ENCODE data around the gene NECTIN4. TPM values are rescaled to one million over a fixed set of nuclear protein-coding genes. Genes with fewer than 3 reads are reported as not detected.
A peak's percentile ranks its signal among the peaks of the same experiment; 100 is the strongest.

NECTIN4 gene
- total RNA-seq, 4 donors from 2014 or later = 0.27 to 1.9 TPM; not detected in 2

DNA sequence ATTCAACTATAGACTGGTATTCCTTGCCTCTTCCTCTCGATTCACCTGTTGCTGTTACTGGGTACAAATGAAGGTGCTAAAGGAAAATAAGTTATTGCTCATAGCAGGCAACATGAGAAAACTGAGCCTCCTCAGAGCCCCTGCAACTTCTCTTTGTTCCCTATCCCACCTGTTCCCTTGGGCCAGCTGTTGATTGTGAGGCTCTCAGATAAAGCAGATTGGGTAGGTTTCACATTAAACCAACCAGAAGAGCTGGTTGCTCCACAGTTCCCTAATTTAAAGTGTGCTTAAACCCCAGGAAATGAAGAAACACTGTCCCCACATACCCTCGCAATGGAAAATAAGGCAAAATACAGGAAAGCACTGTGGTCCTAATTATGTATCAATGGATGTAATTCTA is 38.3 kb upstream of the NECTIN4 start:
- no peaks in the 10 kb centered on the region for H3K27me3 ChIP-seq
- no peak overlapping the region for H3K27ac ChIP-seq
- peaks cover 0 to 60% (median 16%) of the 10 kb centered on the region in 3 donors for H3K4me1 ChIP-seq
- TF ChIP-seq POLR2A (IDR thresholded peaks at IDR 0.05) (no peak), POLR2AphosphoS5 (IDR thresholded peaks at IDR 0.05) (no peak), EP300 (IDR thresholded peaks at IDR 0.05) (no peak)
- TF ChIP-seq, protein P1, sequence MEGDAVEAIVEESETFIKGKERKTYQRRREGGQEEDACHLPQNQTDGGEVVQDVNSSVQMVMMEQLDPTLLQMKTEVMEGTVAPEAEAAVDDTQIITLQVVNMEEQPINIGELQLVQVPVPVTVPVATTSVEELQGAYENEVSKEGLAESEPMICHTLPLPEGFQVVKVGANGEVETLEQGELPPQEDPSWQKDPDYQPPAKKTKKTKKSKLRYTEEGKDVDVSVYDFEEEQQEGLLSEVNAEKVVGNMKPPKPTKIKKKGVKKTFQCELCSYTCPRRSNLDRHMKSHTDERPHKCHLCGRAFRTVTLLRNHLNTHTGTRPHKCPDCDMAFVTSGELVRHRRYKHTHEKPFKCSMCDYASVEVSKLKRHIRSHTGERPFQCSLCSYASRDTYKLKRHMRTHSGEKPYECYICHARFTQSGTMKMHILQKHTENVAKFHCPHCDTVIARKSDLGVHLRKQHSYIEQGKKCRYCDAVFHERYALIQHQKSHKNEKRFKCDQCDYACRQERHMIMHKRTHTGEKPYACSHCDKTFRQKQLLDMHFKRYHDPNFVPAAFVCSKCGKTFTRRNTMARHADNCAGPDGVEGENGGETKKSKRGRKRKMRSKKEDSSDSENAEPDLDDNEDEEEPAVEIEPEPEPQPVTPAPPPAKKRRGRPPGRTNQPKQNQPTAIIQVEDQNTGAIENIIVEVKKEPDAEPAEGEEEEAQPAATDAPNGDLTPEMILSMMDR (IDR thresholded peaks at IDR 0.05) = no peak
- no peaks in the 10 kb centered on the region for H3K9me3 ChIP-seq
- no peak for ATAC-seq
- peaks cover 0 to 67% of the 10 kb centered on the region in 2 donors for H3K36me3 ChIP-seq
- no peak overlapping the region for H3K4me3 ChIP-seq
- 94 to 100% methylated on average over 2 of the region's 2 CpGs for WGBS, 2 donors (ENCODE audit: low coverage in 1 of 2)

DNA sequence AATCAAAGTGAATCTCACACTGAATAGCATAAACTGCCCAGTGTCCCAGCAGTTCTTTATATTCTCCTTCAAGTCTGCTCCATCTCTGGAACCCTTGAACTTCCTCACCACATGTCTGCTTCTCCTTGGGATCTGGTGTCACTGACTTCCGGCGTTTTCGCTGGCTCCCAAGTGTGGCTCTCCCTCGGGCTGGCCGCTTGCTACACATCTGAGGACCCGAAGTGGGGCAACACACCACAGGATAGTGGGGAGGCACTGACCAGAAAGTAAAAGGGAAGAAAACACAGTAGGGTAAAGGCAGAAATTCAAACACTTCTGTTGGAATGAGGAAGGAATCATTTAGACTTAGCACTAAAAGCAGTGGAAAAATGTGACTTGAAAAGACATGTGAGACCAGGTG is 33.6 kb upstream of the NECTIN4 start:
- no peak for TF ChIP-seq POLR2A (IDR thresholded peaks at IDR 0.05)
- Histone ChIP-seq H3K4me1 (peaks cover 11 to 54% (median 18%) of the 10 kb centered on the region in 3 donors), H3K4me3 (no peak overlapping the region), H3K27me3 (no peaks in the 10 kb centered on the region), H3K36me3 (peaks cover 0 to 78% of the 10 kb centered on the region in 2 donors), H3K9me3 (no peaks in the 10 kb centered on the region), H3K27ac (no peak overlapping the region)
- no CpG with 5 or more reads among the region's 6 CpGs for WGBS, 2 donors (ENCODE audit: low coverage in 1 of 2)
- ATAC-seq = no peak

DNA sequence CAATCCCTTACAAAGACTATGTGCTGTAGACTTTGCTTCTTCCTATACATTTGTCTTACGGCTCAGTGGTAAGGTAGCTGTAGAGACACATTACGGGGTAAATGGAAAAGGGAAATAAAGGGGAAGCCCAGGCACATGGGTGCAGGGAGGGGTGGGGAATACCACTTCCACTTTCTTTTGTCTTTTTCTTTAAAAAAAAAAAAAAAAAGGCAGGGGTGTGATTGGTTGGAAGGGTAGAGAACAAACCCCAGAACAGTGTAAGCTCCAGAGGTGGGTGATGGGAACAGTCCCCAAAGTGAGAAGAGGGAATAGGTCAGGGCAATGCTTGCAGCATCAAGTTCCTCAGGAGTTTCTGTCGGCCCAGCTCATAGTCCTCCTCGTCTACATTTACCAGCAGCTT is 32.5 kb upstream of the NECTIN4 start:
- ATAC-seq = no peak
- WGBS, 2 donors (ENCODE audit: low coverage in 1 of 2) = 63 to 80% methylated on average over 2 to 4 of the region's 4 CpGs
- peaks cover 0 to 71% of the 10 kb centered on the region in 2 donors for H3K36me3 ChIP-seq
- no peak overlapping the region for H3K4me3 ChIP-seq
- H3K4me1 ChIP-seq = peaks cover 11 to 48% (median 16%) of the 10 kb centered on the region in 3 donors
- H3K27ac ChIP-seq = no peak overlapping the region
- H3K9me3 ChIP-seq = no peaks in the 10 kb centered on the region
- TF ChIP-seq EP300 (IDR thresholded peaks at IDR 0.05) (no peak), POLR2A (IDR thresholded peaks at IDR 0.05) (no peak), POLR2AphosphoS5 (IDR thresholded peaks at IDR 0.05) (no peak)
- TF ChIP-seq, protein P1 (IDR thresholded peaks at IDR 0.05) = no peak
- H3K27me3 ChIP-seq = no peaks in the 10 kb centered on the region

DNA sequence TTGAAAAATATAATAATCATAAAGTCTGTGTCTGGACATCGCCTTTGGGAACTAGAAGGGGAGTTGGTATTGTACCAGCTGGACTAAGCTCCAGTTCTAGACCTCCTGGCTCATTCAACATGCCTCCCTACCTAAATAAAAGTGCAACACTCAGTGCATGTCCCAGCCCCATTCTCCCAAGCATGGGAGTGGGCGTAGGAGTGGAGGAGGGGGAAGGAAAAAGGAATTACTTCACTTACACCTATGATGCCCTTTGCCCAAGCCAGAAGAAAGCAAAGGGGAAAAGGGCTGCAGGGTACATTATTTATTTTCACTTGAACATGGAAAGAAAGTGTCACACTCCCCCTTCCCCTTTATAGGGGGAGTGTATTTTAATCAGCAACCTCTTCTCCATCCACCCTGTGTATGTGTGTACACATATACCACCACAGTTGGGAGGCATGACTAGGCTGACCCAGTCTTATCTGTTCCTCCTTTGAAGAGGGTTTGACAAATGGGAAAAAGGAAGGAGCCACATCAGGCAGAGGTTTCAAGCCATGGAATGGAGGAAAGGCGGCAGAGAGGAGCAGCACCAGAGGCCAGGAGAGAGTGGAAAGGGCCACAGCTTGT is 31.8 kb upstream of the NECTIN4 start:
- H3K9me3 ChIP-seq = no peaks in the 10 kb centered on the region
- 66 to 70% methylated on average over 2 to 3 of the region's 3 CpGs for WGBS, 2 donors (ENCODE audit: low coverage in 1 of 2)
- H3K4me3 ChIP-seq = no peak overlapping the region
- H3K27me3 ChIP-seq = no peaks in the 10 kb centered on the region
- no peak for ATAC-seq
- H3K4me1 ChIP-seq = peaks cover 11 to 50% (median 23%) of the 10 kb centered on the region in 3 donors
- peaks cover 0 to 66% of the 10 kb centered on the region in 2 donors for H3K36me3 ChIP-seq
- peak overlapping the region in 1 of 4 donors; percentile 14 for H3K27ac ChIP-seq
- TF ChIP-seq EP300 (IDR thresholded peaks at IDR 0.05) = no peak
- TF ChIP-seq, protein P1 (IDR thresholded peaks at IDR 0.05) = no peak
- no peak for TF ChIP-seq POLR2A (IDR thresholded peaks at IDR 0.05)
- no peak for TF ChIP-seq POLR2AphosphoS5 (IDR thresholded peaks at IDR 0.05)

DNA sequence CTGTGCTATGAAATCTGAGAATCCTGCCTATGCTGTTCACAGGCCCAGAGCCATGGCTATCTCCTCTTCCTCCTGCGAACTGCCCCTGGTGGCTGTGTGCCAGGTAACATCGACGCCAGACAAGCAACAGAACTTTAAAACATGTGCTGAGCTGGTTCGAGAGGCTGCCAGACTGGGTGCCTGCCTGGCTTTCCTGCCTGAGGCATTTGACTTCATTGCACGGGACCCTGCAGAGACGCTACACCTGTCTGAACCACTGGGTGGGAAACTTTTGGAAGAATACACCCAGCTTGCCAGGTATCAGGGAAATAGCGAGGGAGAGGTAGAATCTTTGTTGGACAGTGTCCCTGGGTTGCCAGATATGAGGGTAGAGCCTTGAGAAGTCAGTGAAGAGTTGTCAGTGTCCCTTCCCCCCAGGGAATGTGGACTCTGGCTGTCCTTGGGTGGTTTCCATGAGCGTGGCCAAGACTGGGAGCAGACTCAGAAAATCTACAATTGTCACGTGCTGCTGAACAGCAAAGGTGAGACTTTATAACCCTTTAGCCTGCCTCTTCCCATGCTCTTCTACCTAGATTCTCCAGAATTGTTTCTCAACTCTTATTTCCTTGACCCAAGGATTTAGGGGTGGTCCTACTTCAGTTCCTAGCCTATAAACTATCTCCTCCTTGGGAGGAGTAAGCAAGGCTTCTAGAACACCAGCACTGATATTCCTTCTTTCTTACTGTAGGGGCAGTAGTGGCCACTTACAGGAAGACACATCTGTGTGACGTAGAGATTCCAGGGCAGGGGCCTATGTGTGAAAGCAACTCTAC is 29.9 kb upstream of the NECTIN4 start:
- Histone ChIP-seq H3K4me3 (peak overlapping the region in 1 of 2 donors; percentile 96), H3K27me3 (no peaks in the 10 kb centered on the region), H3K9me3 (no peaks in the 10 kb centered on the region), H3K27ac (peak overlapping the region; percentile 36 to 93 (median 89)), H3K4me1 (peaks cover 11 to 63% (median 34%) of the 10 kb centered on the region in 3 donors), H3K36me3 (peaks cover 0 to 51% of the 10 kb centered on the region in 2 donors)
- 26 to 47% methylated on average over 4 to 10 of the region's 10 CpGs for WGBS, 2 donors (ENCODE audit: low coverage in 1 of 2)
- ATAC-seq = peak; percentile 52
- TF ChIP-seq POLR2AphosphoS5 (IDR thresholded peaks at IDR 0.05) (peak; percentile 25), POLR2A (IDR thresholded peaks at IDR 0.05) (no peak), EP300 (IDR thresholded peaks at IDR 0.05) (no peak)
- TF ChIP-seq, protein P1 (IDR thresholded peaks at IDR 0.05) = peak in 3 of 4 experiments; percentile 13 to 59 (median 30)

All from gastroesophageal sphincter (tissue), 4 donors.